Measurements from ENCODE around the gene NAT8.
"Not testable (repeated sequence)": the region's sequence is repeated elsewhere in the genome, so short reads cannot be mapped to it uniquely, and the experiment has no call there.

Gene NAT8, protein sequence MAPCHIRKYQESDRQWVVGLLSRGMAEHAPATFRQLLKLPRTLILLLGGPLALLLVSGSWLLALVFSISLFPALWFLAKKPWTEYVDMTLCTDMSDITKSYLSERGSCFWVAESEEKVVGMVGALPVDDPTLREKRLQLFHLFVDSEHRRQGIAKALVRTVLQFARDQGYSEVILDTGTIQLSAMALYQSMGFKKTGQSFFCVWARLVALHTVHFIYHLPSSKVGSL

DNA sequence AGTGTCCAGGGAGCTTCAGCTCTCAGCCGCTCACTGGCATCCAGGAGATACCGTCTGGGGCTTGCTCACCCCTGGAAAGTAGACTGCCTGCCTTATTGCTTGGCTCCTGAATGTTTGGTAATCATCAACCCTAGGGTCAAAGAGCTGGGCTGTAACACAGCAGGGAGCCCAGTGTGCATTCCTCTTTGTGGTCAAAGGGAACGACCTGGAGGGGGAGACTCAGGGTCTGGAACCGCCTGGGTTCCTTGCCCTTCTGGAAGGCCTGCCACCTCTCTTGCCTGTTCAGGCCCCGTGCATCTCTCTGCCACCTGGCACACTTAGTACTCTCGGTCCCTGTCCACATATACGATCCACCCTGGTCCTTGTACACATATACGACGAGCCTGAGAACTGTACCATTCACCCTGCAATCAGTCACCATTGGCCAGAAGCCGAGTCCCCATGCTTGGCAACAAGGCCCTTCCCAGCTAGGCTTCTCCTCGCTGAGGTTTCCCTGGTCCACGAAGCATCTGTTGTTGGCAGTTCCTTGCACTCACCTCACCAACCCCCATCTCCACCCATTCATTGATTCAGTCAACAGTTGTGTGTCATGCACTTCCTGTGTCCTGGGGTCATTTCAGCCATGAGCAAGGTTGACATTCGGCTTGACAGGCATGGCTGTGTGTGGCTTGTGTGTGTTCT is at the start of gene NAT8:
TSS of gene NAT8 (minus strand) at position 85 of the 681 bp plus-strand sequence. CDS start 794 bp downstream, outside the sequence.
- no peak for DNase-seq

GRCh38 chr2:73690372-73691088 is 48.3 kb upstream of the NAT8 start:
- not testable (repeated sequence) for DNase-seq

GRCh38 chr2:73688494-73688893 is 46.3 kb upstream of the NAT8 start:
- not testable (repeated sequence) for DNase-seq

GRCh38 chr2:73685764-73686438 is 43.7 kb upstream of the NAT8 start:
- DNase-seq, result no peak

DNA sequence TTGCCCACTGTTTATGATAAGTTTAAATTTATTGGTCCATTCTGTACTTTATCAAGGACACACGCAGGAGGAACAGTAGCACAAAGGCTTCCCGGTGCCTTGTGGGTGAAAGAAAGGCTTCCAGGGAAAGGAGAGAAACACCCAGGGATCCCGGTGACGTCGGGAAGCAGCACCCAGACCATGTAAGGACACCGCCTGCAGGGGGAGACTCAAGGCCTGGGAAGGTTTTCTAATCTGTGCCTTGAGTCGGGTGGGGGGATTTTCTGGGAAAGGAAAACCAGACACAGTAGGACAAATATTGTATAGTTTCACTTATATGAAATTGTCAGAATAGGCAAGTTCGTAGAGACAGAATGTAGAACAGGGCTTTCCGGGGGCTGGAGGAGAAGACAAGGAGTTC is 42.7 kb upstream of the NAT8 start:
- not testable (repeated sequence) for DNase-seq

- not testable (repeated sequence) for DNase-seq
Observed at GRCh38 chr2:73684325-73684724, 42.1 kb upstream of the NAT8 start.

DNA sequence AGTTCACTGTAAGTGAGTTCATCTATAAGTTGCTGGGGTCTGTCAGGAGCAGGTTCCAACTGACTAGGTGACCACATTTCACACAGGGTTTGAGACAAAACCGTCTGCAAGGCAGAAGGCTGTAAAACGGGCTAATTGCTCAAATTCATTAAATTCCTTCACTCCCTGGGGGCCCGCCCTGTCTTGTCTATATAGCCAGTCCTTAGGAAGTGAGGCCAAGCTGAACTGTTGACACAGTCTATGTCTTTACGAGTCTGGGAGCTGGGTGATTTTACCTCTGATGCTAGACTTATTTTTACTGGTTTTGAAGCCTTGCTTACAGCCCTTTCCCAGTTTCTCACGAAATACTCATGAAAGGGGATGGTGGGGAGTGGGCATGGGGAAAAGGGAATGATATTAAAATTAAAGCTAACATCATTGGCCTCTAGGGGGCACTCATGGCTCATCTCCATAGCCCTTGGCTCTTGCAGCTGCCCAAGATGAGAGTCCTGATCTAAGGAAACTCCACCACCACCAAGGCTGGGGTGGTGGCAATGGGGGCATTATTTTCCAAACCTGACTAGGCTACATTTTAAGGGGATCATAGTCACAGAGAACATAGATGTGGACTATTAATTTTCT is 37.8 kb upstream of the NAT8 start:
- DNase-seq, result not testable (repeated sequence)

- DNase-seq, result not testable (repeated sequence)
Observed at GRCh38 chr2:73679237-73679636, 37.0 kb upstream of the NAT8 start.

DNA sequence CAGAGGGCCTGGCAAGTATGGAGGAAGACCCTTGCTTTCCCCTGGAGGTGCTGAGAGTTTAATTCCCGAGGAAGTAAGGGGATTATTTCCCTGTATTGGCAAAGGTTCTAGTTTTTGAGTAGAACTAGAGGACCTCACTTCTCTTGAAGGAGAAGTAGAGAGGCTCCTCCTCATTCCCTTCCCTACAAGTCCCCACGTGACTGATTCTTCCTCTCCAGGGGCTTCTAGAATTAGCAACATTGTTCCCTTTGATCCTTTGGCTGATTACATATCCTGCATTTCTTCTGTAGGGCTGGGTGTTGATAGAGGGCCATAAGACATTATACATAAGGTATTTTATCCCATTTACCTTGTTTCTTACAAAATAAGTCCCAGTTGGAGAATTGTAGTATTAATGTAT is 35.8 kb upstream of the NAT8 start:
- DNase-seq, result not testable (repeated sequence)

GRCh38 chr2:73676211-73676610 is 34.0 kb upstream of the NAT8 start:
- not testable (repeated sequence) for DNase-seq

DNA sequence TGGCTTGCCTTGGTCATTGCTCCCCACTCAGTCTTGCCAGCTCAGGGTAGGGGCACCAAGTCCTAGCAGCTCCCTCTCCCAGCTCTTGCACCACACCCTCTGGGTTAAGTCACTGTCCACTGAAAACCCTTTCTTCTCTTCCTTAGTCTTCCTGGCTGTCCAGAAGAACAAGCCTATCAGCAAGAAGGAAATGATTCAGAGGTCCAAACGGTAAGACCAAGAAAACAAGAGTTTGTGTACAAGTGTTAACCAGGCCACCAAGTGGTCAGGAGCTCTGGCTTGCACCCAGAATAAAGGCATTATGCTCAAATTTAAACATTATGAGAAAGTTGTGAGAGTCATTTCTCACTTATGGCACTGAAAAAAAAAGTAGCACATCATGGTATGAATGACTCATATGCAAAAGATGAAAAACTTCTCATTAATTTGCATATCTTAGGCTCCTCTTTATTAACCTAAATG is 32.5 kb upstream of the NAT8 start:
- not testable (repeated sequence) for DNase-seq

DNA sequence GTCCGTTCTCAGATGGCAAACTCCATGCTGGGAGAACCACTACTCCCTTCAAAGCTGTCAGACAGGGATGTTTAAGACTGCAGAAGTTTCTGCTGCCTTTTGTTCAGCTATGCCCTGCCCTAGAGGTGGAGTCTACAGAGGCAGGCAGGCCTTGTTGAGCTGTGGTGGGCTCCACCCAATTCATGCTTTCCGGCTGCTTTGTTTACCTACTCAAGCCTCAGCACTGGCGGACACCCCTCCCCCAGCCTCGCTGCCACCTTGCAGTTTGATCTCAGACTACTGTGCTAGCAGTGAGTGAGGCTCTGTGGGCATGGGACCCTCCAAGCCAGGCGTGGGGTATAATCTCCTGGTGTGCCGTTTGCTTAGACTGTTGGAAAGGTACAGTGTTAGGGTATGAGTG is 27.8 kb upstream of the NAT8 start:
- not testable (repeated sequence) for DNase-seq

DNA sequence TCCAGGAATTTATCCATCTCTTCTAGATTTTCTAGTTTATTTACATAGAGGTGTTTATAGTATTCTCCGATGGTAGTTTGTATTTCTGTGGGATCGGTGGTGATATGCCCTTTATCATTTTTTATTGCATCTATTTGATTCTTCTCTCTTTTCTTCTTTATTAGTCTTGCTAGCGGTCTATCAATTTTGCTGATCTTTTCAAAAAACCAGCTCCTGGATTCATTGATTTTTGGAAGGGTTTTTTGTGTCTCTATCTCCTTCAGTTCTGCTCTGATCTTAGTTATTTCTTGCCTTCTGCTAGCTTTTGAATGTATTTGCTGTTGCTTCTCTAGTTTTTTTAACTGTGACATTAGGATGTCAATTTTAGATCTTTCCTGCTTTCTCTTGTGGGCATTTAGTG is 25.0 kb upstream of the NAT8 start:
- not testable (repeated sequence) for DNase-seq

DNA sequence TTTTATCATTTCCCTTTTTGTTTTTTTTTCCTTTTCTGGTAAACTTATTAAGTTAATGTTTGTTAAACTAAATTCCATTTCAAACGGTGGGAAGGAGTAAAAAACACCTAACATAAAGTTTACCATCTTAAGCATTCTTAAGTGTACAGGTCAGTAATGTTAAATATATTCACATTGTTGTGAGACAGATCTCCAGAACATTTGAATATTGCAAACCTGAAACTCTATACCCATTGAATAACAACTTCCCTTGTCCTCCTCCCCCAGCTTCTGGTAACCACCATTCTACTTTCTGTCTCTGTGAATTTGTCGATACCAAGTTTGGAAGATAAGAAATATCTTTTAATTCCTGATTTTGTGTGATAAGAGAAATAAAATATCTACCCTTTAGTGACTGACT is 12.0 kb upstream of the NAT8 start:
- no peak for DNase-seq

GRCh38 chr2:73652348-73652747 is 10.1 kb upstream of the NAT8 start:
- DNase-seq, result no peak

GRCh38 chr2:73651591-73652230 is 9.5 kb upstream of the NAT8 start:
- DNase-seq, result no peak

DNA sequence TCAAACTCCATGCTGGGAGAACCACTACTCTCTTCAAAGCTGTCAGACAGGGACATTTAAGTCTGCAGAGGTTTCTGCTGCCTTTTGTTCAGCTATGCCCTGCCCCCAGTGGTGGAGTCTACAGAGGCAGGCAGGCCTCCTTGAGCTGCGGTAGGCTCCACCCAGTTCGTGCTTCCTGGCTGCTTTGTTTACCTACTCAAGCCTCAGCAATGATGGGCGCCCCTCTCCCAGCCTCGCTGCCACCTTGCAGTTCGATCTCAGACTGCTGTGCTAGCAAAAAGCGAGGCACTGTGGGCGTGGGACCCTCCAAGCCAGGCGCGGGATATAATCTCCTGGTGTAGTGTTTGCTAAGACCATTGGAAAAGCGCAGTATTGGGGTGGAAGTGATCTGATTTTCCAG is 5.5 kb upstream of the NAT8 start:
- DNase-seq, result not testable (repeated sequence)

GRCh38 chr2:73641767-73642062 is 507 bp downstream of the NAT8 start:
- no peak for DNase-seq

DNA sequence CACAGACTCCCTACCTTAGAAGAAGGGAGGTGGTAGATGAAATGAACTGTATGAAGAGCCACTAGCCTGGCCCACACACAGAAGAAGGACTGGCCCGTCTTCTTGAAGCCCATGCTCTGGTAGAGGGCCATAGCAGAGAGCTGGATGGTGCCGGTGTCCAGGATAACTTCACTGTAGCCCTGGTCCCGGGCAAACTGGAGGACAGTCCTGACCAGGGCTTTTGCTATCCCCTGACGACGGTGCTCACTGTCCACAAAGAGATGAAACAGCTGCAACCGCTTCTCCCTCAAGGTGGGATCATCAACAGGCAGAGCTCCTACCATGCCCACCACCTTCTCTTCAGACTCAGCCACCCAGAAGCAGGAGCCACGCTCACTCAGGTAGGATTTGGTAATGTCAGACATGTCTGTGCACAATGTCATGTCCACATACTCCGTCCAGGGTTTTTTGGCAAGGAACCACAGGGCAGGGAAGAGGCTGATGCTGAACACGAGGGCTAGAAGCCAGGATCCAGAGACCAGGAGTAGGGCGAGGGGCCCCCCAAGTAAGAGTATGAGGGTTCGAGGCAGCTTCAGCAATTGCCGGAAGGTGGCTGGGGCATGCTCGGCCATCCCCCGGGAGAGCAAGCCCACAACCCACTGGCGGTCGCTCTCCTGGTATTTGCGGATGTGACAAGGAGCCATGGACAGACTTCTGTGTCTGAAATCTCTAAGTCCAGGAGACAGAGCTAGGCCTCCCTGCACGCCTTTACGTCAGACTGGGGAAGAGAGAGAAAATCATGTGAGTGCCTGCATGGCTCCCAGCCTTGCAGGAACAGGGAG is 1.1 kb downstream of the NAT8 start:
- no peak for DNase-seq

GRCh38 chr2:73640511-73640911 is 1.7 kb downstream of the NAT8 start:
- no peak for DNase-seq

DNA sequence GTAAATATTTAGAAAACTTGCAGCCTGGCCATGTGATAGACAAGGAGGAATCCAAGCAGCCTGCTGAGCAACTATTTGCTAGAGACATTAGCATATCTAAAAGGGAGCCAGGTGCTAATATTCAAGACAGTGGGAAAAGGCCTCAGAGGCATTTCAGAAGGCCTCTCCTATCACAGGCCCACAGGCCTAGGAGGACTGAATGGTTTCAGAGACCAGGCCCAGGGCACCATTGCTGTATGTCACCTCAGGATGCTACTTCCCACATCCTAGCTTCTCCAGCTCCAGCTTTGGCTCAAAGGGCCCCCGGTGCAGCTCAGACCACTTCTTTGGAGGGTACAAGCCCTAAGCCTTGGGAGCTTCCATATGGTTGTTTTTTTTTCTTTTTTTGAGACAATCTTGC is 3.8 kb downstream of the NAT8 start:
- no peak for DNase-seq

DNA sequence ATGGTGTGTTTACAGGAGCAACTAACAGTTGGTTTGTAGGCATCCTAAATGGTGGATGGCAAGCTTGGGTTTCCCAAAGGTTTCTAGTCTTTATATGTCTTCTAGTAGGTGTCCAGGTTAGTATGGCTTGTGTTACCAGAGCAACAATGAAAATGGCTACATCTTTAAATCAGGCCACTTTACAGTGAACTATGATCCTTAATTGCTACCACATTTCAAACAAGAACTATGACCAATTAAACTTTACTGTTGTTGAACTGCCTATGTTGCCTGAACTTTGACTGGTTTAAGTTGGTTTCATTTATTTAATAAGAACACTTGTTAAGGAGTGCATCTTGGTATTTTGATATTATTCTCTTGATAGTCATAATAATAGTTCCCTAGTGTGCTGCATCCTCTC is 5.2 kb downstream of the NAT8 start:
- DNase-seq, result not testable (repeated sequence)
